HS-27A (cell line): ENCODE data around the gene CREB3L2.

Source experiments
- DNase-seq: peaks from one replicate; pipeline ENCODE4 v3.0.0-alpha.2; 2012; ENCODE audit warnings: low read depth, missing footprints

Gene CREB3L2

DNA sequence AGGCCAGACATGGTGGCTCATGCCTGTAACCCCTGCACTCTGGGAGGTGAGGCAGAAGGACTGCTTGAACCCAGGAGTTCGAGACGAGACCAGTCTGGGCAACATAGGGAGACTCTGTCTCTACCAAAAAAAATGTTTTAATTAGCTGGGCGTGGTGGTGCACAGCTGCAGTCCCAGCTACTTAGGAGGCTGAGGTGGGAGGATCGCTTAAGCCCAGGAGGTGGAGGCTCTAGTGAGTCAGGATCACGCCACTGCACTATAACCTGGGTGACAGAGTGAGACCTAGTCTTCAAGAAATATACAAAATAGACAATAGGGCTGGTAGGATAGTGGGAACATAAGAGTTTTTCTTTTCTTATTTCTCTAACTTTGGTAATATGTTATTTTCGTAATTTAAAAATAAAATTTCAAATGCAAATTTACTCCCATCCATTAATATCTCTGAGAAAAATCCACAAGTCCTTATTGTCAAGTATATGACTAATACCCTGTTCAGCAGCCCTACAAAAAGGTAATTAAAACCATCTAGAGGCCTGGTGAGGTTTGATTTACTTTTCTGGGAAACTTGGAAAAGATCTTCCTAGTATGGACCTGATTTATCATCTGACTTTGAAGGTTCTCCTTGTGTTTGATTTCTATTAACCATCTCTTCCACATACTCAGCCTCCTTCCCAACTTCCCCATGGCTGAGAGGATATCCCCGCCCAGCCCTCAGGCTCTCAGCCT, 50.0 kb downstream of the CREB3L2 start:
- DNase-seq, result no peak

DNA sequence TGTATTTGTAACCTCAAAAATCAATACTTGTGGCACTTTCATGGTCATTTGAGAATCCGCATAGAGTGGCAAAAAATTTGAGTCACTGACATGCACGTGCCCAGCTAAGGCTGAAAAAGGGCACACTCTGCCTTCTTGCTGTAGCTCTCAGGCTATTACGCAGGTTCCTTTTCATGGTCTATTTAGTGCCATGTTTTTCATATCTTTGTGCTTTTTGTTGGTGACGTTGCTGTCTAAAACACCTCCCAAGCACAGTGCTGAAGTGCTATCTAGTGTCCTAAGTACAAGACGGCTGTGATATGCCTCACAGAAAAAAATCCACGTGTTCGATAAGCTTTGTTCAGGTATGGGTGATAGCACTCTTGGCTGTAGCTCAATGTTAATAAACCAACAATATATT, 50.9 kb downstream of the CREB3L2 start:
- no peak for DNase-seq

GRCh38 chr7:137950263-137950621, 51.6 kb downstream of the CREB3L2 start:
- no peak for DNase-seq

GRCh38 chr7:137949416-137950262, 52.2 kb downstream of the CREB3L2 start:
- DNase-seq, result no peak

- DNase-seq, result no peak
Measured at GRCh38 chr7:137948845-137949330, 53.0 kb downstream of the CREB3L2 start.

- DNase-seq, result no peak
Measured at GRCh38 chr7:137948083-137948844, 53.6 kb downstream of the CREB3L2 start.

- DNase-seq, result no peak
Measured at GRCh38 chr7:137947046-137947445, 54.8 kb downstream of the CREB3L2 start.

- DNase-seq, result no peak
Measured at GRCh38 chr7:137946011-137946410, 55.9 kb downstream of the CREB3L2 start.

DNA sequence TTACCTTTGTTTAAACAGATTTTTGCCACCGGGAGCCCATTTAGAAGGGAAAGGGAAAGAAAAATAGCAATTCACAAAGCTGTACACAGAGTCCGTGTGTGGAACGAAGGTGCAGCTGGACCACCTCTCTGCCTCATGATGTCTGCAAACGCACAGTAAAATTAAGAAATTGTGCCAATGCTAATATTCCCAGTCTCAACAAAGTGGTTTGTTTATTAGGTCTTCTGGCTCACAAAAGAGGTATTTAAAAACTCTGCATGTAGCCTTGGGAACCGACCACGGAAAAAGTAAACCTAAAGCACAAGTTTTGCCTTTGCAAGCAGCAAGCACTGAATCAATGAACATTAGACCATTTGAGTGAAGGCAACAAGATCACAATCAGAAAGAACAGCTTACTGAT, 57.7 kb downstream of the CREB3L2 start:
- no peak for DNase-seq

GRCh38 chr7:137943132-137943551, 58.7 kb downstream of the CREB3L2 start:
- DNase-seq, result no peak

DNA sequence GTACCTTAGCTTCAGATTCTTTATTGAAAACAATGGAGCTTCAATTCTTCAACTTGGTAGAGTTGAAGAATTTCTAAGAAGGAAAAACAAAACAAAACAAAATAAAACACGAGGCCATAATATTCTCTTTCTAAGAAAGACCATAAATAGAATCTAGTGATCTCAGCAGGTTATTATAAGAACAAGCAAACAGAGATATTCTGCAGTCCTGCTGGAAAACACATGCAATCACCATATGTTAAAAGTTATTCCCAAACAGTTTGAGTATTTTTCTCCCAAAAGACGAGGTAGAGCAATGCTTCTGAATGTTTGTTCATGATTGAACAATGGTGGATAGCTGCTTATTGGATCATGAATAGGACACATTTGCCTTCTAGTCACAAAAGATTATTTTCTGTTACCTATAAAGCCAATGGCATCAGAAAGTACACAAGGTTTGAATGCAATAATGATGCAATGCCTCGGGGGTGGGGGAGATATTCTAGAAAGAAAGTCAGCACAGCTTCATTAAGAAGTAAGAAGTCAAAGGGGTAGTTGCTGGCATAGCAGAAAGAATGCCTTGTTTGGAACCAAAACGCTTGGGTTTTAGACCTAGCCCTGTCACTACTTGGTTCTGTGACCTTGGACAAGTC, 59.3 kb downstream of the CREB3L2 start:
- DNase-seq, result no peak

DNA sequence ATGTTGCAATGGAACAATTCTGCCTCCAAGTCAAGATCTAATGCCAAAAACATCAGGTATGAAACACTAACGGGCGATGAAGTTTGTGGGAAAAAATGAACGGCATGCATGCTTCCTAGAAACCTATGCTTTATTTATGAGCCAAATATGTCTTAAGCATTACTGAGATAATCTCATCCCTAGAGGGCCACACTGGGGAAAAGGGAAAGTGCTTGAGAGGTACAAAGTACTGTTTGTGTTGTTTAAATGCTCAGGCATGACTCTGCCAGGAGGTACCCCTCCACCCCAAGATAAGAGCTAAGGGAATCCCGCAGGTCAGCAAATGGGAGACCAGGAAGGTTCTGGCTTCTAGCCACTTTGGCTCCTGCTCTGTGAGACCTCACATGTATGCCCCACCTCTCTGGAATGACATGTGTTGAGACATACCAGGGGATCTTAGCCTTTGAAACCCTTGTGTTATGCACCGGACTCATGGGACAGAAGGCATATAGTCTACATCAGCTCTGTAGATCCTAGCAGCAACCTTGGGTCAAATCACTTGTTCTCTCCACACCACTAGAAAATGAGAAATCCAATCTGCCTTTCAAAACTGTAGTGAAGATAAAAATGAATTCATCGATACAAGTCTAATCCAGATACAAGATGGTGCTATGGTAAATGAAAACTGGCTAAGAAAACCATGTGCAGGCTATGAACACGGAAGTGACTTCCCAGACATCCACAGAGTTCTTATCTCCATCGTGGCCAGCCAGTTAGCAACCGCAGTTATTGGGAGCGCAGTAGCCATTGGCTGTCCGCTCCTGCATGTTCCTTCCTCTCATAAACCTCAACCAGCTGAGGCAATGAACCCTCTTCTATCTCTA, 61.0 kb downstream of the CREB3L2 start:
- peak; percentile 43 for DNase-seq

GRCh38 chr7:137940218-137940617, 61.7 kb downstream of the CREB3L2 start:
- DNase-seq, result no peak

GRCh38 chr7:137937202-137937560, 64.7 kb downstream of the CREB3L2 start:
- no peak for DNase-seq

- no peak for DNase-seq
Measured at GRCh38 chr7:137936509-137937201, 65.2 kb downstream of the CREB3L2 start.

DNA sequence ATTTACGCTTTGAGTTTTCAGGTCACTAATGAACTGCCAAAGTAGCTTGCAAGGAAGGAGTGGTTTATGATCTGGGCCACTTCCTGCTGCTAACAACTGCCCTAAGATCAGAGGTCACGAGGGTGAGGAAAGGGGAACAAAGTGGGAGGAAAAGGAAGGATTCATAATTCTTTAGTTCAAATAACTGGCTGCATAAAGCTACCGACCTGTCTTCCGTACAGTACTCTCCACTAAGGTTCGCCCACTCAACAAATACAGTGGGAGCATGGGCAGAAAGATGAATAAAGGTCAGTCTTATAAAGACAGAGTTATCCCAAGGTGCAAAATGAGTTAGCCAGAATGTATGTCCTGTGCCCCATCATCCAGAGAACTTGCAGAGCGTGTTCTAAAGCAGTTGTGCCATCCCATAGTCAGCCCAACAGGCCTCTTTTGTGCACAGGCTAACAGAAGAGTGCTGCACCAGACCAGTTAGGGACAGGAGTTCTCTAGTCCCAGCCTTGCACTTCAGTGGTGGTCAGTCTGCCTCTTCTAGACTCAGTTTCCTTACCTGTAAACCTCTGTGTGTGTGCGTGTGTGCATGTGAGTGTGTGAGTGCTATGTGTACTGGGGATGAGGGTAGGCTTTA, 65.9 kb downstream of the CREB3L2 start:
- no peak for DNase-seq

- DNase-seq, result no peak
Measured at GRCh38 chr7:137934941-137935883, 66.7 kb downstream of the CREB3L2 start.

GRCh38 chr7:137934176-137934826, 67.6 kb downstream of the CREB3L2 start:
- DNase-seq, result no peak
